Astrocyte of the spinal cord (primary cell): ENCODE results near the gene AP2S1.

Experiments
- DNase-seq: peaks from one replicate; pipeline ENCODE4 v3.0.0; 2011; ENCODE audit warnings: low read depth, low spot score
- H3K4me3 ChIP-seq: 2 replicates; pipeline ENCODE4 v1.5.1; 2011; ENCODE audit warnings: low read depth, mild to moderate bottlenecking, low read length, moderate library complexity
- in situ Hi-C: cut with HindIII; loops from 2 replicates; pipeline ENCODE4 v1.10.0; 2017; ENCODE audit warnings: low sequenced_read_pairs
- TF ChIP-seq, protein P1 (sequence below): IDR thresholded peaks from 2 replicates; pipeline ENCODE4 v1.5.1; 2012; ENCODE audit warnings: low read depth, mild to moderate bottlenecking, low read length, inconsistent platforms

Gene AP2S1

GRCh38 chr19:46841458-46842083 lies 9.1 kb downstream of the AP2S1 start:
- TF ChIP-seq, protein P1, sequence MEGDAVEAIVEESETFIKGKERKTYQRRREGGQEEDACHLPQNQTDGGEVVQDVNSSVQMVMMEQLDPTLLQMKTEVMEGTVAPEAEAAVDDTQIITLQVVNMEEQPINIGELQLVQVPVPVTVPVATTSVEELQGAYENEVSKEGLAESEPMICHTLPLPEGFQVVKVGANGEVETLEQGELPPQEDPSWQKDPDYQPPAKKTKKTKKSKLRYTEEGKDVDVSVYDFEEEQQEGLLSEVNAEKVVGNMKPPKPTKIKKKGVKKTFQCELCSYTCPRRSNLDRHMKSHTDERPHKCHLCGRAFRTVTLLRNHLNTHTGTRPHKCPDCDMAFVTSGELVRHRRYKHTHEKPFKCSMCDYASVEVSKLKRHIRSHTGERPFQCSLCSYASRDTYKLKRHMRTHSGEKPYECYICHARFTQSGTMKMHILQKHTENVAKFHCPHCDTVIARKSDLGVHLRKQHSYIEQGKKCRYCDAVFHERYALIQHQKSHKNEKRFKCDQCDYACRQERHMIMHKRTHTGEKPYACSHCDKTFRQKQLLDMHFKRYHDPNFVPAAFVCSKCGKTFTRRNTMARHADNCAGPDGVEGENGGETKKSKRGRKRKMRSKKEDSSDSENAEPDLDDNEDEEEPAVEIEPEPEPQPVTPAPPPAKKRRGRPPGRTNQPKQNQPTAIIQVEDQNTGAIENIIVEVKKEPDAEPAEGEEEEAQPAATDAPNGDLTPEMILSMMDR, result no peak
- DNase-seq, result peak; percentile 32
- in situ Hi-C loops, result no loop called here
- no peak overlapping the region for H3K4me3 ChIP-seq

- TF ChIP-seq, protein P1, result peak; percentile 82
- no peak overlapping the region for H3K4me3 ChIP-seq
- in situ Hi-C loops, result no loop called here
- peak; percentile 60 for DNase-seq
Observed at GRCh38 chr19:46840498-46840942, 10.1 kb downstream of the AP2S1 start.

GRCh38 chr19:46839752-46840497 lies 10.7 kb downstream of the AP2S1 start:
- in situ Hi-C loops, result no loop called here
- DNase-seq, result no peak
- TF ChIP-seq, protein P1, result no peak

GRCh38 chr19:46838160-46838559 lies 12.5 kb downstream of the AP2S1 start:
- no peak for DNase-seq
- TF ChIP-seq, protein P1, result no peak
- in situ Hi-C loops, result no loop called here
- H3K4me3 ChIP-seq, result no peak overlapping the region

More at GRCh38 chr19:46839752-46840497, 10.7 kb downstream of the AP2S1 start:
- H3K4me3 ChIP-seq, result no peak overlapping the region

DNA sequence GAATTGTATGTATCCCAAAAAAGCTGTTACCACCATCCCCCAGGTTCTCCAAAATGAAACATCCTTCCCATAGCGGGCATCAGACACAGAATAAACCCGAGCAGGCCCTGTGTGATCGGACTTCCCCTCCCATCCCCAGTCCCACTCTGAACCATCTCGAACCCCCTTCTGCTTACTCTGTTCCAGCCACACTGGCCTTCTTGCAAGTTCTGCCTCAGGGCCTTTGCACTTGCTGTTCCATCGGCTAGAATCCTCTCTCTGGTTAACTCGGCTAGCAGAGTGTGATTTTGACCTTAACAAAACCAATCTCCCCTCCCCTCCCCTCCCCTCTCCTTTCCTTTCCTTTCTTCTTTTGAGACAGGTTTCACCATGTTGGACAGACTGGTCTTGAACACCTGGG lies 15.7 kb downstream of the AP2S1 start:
- no peak for DNase-seq
- in situ Hi-C loops, result no loop called here
- no peak overlapping the region for H3K4me3 ChIP-seq
- TF ChIP-seq, protein P1, result no peak

DNA sequence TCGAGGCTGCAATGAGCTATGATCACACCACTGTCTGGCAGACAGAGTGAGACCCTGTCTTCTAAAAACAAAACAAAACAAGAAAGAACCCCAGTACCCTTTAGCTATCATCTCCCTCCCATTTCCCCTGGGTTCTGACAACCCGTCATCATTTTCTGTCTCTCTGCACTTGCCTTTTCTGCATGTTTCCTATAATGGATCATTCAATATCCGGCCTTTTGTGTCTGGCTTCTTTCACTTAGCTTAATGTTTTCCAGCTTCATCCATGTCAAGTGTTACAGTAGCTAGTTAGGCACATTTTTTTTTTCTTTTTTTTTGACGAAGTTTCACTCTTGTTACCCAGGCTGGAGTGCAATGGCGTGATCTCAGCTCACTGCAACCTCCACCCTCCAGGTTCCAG lies 16.5 kb downstream of the AP2S1 start:
- DNase-seq, result no peak
- H3K4me3 ChIP-seq, result no peak overlapping the region
- TF ChIP-seq, protein P1, result no peak
- in situ Hi-C loops, result no loop called here
